PC-3 (cell line): Measurements from ENCODE around the gene KCNB1. TPM values are rescaled to one million over a fixed set of nuclear protein-coding genes. Genes with fewer than 3 reads are reported as not detected.

Experiments
- ATAC-seq: fragments of 200-7000 bp; cut with Tn5 transposase; 2 replicates; pipeline ENCODE4 v1.9.1; 2020; ENCODE audit warnings: mild to moderate bottlenecking, moderate library complexity
- BruUV-seq: library from RNA; stranded (reverse); fragments of 400-500 nt; replicated peaks from 2 replicates; lab custom pipeline; 2021; lab: Mats Ljungman, UMichigan
- CTCF ChIA-PET: fragments of 300-600 bp; sonication (Branson Sonifier 250); formaldehyde crosslinking; loops from one replicate; lab custom pipeline; 2022; ENCODE audit warnings: antibody characterized with exemption; lab: Charles Lee
- POLR2A ChIA-PET: fragments of 300-600 bp; sonication (Branson Sonifier 250); formaldehyde crosslinking; loops from one replicate; lab custom pipeline; 2022; ENCODE audit warnings: antibody characterized with exemption; ENCODE audit not compliant: unreplicated experiment; lab: Charles Lee
- DNase-seq: peaks from one replicate; pipeline ENCODE4 v3.0.0-alpha.2; 2015
- H2AFZ ChIP-seq: fragments of 300-600 bp; sonication (generic); 2 replicates; pipeline ENCODE4 v1.6.0; 2016; ENCODE audit warnings: antibody characterized with exemption, low read length
- H3F3A ChIP-seq: fragments of 300-600 bp; sonication (generic); one replicate; pipeline ENCODE4 v1.6.0; 2017; ENCODE audit warnings: antibody characterized with exemption, low read length, control low read depth, mild to moderate bottlenecking; ENCODE audit not compliant: unreplicated experiment
- H3K27ac ChIP-seq: fragments of 300-600 bp; sonication (generic); 2 replicates; pipeline ENCODE4 v1.5.1; 2016; ENCODE audit warnings: mild to moderate bottlenecking, low read length
- H3K27me3 ChIP-seq: fragments of 300-600 bp; sonication (generic); 2 replicates; pipeline ENCODE4 v1.6.1; 2016; ENCODE audit warnings: low read length, mixed read lengths
- H3K36me3 ChIP-seq: fragments of 300-600 bp; sonication (generic); 2 replicates; pipeline ENCODE4 v1.6.1; 2016; ENCODE audit warnings: low read depth, mixed run types, low read length, mixed read lengths
- H3K4me1 ChIP-seq: fragments of 300-600 bp; sonication (generic); 2 replicates; pipeline ENCODE4 v1.5.1; 2016; ENCODE audit warnings: low read length; ENCODE audit not compliant: insufficient read depth
- H3K4me2 ChIP-seq: fragments of 300-600 bp; sonication (generic); 2 replicates; pipeline ENCODE4 v1.6.0; 2016; ENCODE audit warnings: low read length
- H3K4me3 ChIP-seq: fragments of 300-600 bp; sonication (generic); 2 replicates; pipeline ENCODE4 v1.5.1; 2016; ENCODE audit warnings: mild to moderate bottlenecking, low read length, mixed read lengths
- H3K79me2 ChIP-seq: fragments of 300-600 bp; sonication (generic); 2 replicates; pipeline ENCODE4 v1.6.1; 2017; ENCODE audit warnings: low read length, mixed read lengths
- H3K9ac ChIP-seq: fragments of 300-600 bp; sonication (generic); 2 replicates; pipeline ENCODE4 v1.6.0; 2016; ENCODE audit warnings: mild to moderate bottlenecking, low read length
- H3K9me2 ChIP-seq: fragments of 300-600 bp; sonication (generic); replicated peaks from 2 replicates; pipeline ENCODE4 v1.6.1; 2016; ENCODE audit warnings: mixed run types, low read length, mixed read lengths
- H3K9me3 ChIP-seq: fragments of 300-600 bp; sonication (generic); 2 replicates; pipeline ENCODE4 v1.6.1; 2016; ENCODE audit warnings: low read length, mixed read lengths
- H4K20me1 ChIP-seq: fragments of 300-600 bp; sonication (generic); 2 replicates; pipeline ENCODE4 v1.6.1; 2016; ENCODE audit warnings: low read length, mixed read lengths
- EZH2 ChIP-seq: fragments of 300-600 bp; sonication (generic); IDR thresholded peaks from one replicate; pipeline ENCODE4 v1.6.1; 2017; ENCODE audit warnings: antibody characterized with exemption, mild to moderate bottlenecking, low read length; ENCODE audit not compliant: unreplicated experiment
- EZH2phosphoT487 ChIP-seq: fragments of 300-600 bp; sonication (generic); IDR thresholded peaks from 2 replicates; pipeline ENCODE4 v1.6.1; 2018; ENCODE audit warnings: mild to moderate bottlenecking, antibody characterized with exemption, low read length, borderline replicate concordance
- intact Hi-C: fragments of 100-400 bp; cut with micrococcal nuclease; formaldehyde crosslinking; loops from 2 replicates; pipeline ENCODE4 v1.9.0; 2023
- total RNA-seq: library from RNA; depleted of rRNA; stranded (reverse); fragments of >200 nt; gene quantifications from 2 replicates; pipeline ENCODE4 v1.2.3, GENCODE V29; 2014
- TF ChIP-seq, protein P1 (sequence below): fragments of 300-600 bp; sonication (generic); conservative IDR thresholded peaks from 2 replicates; pipeline ENCODE4 v1.5.1; 2017; ENCODE audit warnings: antibody characterized with exemption, low read depth, mild to moderate bottlenecking, low read length

Gene KCNB1
- total RNA-seq, 1 experiment from 2014 or later, result 0.04 TPM

GRCh38 chr20:49336786-49337185, 145.7 kb downstream of the KCNB1 start:
- Histone ChIP-seq H3K4me1 (peaks cover 5% of the 10 kb centered on the region; the same call in 1 of the 2 replicates), H3K9me2 (no peaks in the 10 kb centered on the region), H3K79me2 (no peaks in the 10 kb centered on the region), H3K27me3 (peaks cover 2% of the 10 kb centered on the region; the same call in 1 of the 2 replicates), H3K27ac (no peak overlapping the region), H4K20me1 (no peaks in the 10 kb centered on the region), H3K36me3 (no peaks in the 10 kb centered on the region), H3K9me3 (no peaks in the 10 kb centered on the region), H2AFZ (no peak overlapping the region), H3K4me2 (no peak overlapping the region), H3F3A (no peaks in the 10 kb centered on the region), H3K9ac (no peak overlapping the region), H3K4me3 (no peak overlapping the region)
- DNase-seq, result no peak
- no TSS peak for BruUV-seq
- ChIA-PET CTCF (no interaction called here), POLR2A (no interaction called here)
- no peak for TF ChIP-seq EZH2
- TF ChIP-seq, protein P1, sequence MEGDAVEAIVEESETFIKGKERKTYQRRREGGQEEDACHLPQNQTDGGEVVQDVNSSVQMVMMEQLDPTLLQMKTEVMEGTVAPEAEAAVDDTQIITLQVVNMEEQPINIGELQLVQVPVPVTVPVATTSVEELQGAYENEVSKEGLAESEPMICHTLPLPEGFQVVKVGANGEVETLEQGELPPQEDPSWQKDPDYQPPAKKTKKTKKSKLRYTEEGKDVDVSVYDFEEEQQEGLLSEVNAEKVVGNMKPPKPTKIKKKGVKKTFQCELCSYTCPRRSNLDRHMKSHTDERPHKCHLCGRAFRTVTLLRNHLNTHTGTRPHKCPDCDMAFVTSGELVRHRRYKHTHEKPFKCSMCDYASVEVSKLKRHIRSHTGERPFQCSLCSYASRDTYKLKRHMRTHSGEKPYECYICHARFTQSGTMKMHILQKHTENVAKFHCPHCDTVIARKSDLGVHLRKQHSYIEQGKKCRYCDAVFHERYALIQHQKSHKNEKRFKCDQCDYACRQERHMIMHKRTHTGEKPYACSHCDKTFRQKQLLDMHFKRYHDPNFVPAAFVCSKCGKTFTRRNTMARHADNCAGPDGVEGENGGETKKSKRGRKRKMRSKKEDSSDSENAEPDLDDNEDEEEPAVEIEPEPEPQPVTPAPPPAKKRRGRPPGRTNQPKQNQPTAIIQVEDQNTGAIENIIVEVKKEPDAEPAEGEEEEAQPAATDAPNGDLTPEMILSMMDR, result no peak
- TF ChIP-seq EZH2phosphoT487, result no peak
- intact Hi-C loops, result no loop called here
- ATAC-seq, result no peak

DNA sequence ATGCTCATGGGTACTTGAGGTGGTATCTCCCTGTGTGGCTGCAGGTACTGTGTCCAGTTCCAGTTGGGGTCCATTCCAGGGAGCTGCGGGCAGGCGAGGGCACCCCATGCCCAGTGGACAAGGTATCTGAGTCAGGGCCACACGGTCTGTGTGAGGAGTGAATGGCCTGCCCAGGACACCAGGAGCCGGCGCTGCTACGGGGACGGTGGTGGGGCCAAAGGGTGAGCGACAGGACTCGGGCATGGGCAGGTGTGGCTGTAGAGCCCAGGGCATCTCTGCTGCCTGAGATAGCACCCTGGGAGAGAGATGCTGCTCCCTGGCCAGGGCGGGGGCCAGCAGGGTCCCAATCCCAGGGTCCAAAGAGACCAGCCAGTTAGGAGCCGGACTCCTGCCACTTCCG, 147.0 kb downstream of the KCNB1 start:
- Histone ChIP-seq H3K9ac (no peak overlapping the region), H3K79me2 (no peaks in the 10 kb centered on the region), H3K4me1 (peaks cover 4% of the 10 kb centered on the region; the same call in 1 of the 2 replicates), H3F3A (no peaks in the 10 kb centered on the region), H3K9me3 (no peaks in the 10 kb centered on the region), H2AFZ (no peak overlapping the region), H3K4me3 (no peak overlapping the region), H3K4me2 (no peak overlapping the region), H3K27me3 (peaks cover 2% of the 10 kb centered on the region; the same call in 1 of the 2 replicates), H3K36me3 (no peaks in the 10 kb centered on the region), H3K9me2 (no peaks in the 10 kb centered on the region), H4K20me1 (no peaks in the 10 kb centered on the region), H3K27ac (no peak overlapping the region)
- BruUV-seq, result no TSS peak
- intact Hi-C loops, result no loop called here
- ChIA-PET POLR2A (no interaction called here), CTCF (interaction anchor here (1.9 kb wide), 1 partner anchor 149 kb away, joined by 14 read pairs; no protein-coding TSS in a partner anchor)
- TF ChIP-seq, protein P1, result no peak
- TF ChIP-seq EZH2phosphoT487 (no peak), EZH2 (no peak)
- ATAC-seq (no peak), DNase-seq (no peak)

DNA sequence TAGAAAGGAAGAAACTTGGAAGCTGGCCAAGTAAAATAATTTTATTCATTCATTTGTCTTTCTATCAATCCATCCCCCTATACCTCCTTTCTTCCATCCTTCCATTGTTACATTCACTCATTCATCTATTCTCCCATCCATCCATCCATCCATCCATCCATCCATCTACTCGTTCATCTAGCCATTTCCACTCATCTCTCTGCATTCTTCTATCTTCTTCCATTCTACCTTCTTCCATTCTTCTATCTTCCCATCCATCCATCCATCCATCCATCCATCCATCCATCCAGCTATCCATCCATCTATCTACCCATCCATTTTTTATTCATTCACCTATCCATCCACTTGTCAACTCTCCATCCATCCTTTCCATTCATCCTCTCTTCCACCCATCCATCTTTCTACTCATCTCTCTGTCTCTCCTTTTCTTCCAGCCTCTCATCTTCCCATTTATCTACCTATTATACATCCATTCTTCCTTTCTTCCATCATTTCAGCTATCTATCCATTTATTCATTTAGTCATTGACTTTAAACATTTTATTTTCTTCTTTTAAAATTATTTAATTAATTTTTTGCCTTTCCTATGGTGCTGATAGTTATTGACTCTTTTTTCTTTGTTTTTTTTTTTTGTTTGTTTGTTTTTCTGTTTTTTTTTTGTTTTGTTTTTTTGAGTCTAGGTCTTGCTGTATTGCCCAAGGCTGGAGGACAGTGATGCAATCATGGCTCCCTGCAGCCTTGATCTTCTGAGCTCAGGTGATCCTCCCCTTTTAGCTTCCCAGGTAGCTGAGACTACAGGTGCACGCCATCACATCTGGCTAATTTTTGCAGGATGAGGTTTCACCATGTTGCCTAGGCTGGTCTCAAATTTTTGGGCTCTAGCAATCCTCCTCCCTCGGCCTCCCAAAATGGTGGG, 151.5 kb downstream of the KCNB1 start:
- Histone ChIP-seq H3K27ac (no peak overlapping the region), H4K20me1 (no peaks in the 10 kb centered on the region), H3K79me2 (no peaks in the 10 kb centered on the region), H3K27me3 (peaks cover 23% of the 10 kb centered on the region; the same call in 1 of the 2 replicates), H3K4me3 (no peak overlapping the region), H2AFZ (no peak overlapping the region), H3K9me3 (no peaks in the 10 kb centered on the region), H3K9me2 (no peaks in the 10 kb centered on the region), H3K4me1 (no peaks in the 10 kb centered on the region), H3F3A (no peaks in the 10 kb centered on the region), H3K4me2 (no peak overlapping the region), H3K36me3 (no peaks in the 10 kb centered on the region), H3K9ac (no peak overlapping the region)
- ChIA-PET POLR2A (interaction anchor here (0.5 kb wide), 1 partner anchor 53 kb away, joined by 3 read pairs; the partner anchor contains the start of gene ZNFX1), CTCF (interaction anchor here (0.6 to 1.0 kb wide), 2 partner anchors 16 to 154 kb away, joined by 3 to 4 read pairs; no protein-coding TSS in a partner anchor)
- ATAC-seq, result no peak
- TF ChIP-seq EZH2, result no peak
- TF ChIP-seq, protein P1, result no peak
- no peak for TF ChIP-seq EZH2phosphoT487
- no TSS peak for BruUV-seq
- intact Hi-C loops, result loop anchor here (5.0 kb wide), 1 partner anchor 276 kb away; no protein-coding TSS in a partner anchor
- no peak for DNase-seq
